Mammary epithelial cell (primary cell): ENCODE measurements around the gene ASCC3.

Source experiments
- CTCF ChIP-seq, 2 donors: IDR thresholded peaks in 1 of 2; conservative IDR thresholded peaks in 1 of 2; 2 replicates each; pipeline ENCODE4 v1.5.1; 2011 to 2012; ENCODE audit warnings: inconsistent platforms in 2 of 2, low read length in 2 of 2, mild to moderate bottlenecking in 2 of 2, control low read depth in 1 of 2, low read depth in 1 of 2; ENCODE audit not compliant: insufficient read depth in 1 of 2; ENCODE audit errors: extremely low read depth in 1 of 2
- EZH2 ChIP-seq: IDR thresholded peaks from 2 replicates; pipeline ENCODE4 v1.6.1; 2012; ENCODE audit warnings: low read length, inconsistent platforms, borderline replicate concordance

GRCh38 chr6:100740439-100740838 is 140.7 kb downstream of the ASCC3 start:
- TF ChIP-seq CTCF (conservative IDR thresholded peaks at IDR 0.05 in 1 of 2, IDR thresholded peaks at IDR 0.05 in 1 of 2; ENCODE audit: extremely low read depth in 1 of 2, insufficient read depth in 1 of 2, low read depth in 1 of 2, low read length in 2 of 2) (no peak), EZH2 (no peak)
